Measurements from ENCODE around the gene ZBTB42.

GRCh38 chr14:104821971-104822608, 21.2 kb downstream of the ZBTB42 start:
- TF ChIP-seq CTCF (IDR thresholded peaks at IDR 0.05) = no peak
- no peak for TF ChIP-seq POLR2AphosphoS5 (IDR thresholded peaks at IDR 0.05; ENCODE audit: low read depth, low read length)
- no peak for TF ChIP-seq SIN3A (IDR thresholded peaks at IDR 0.05; ENCODE audit: borderline replicate concordance, insufficient read depth, low read depth, low read length)
- TF ChIP-seq REST (IDR thresholded peaks at IDR 0.05; ENCODE audit: insufficient read depth in 1 of 2, low read depth in 2 of 2, low read length in 1 of 2) = no peak
